Common myeloid progenitor, CD34-positive (primary cell): ENCODE data around the gene LIN52.
A peak's percentile ranks its signal among the peaks of the same experiment; 100 is the strongest.

ENCODE experiments used
- CTCF ChIA-PET: fragments of 350-600 bp; sonication (Branson Sonifier 250); formaldehyde crosslinking; loops from one replicate; lab custom pipeline; 2021; ENCODE audit warnings: antibody characterized with exemption; lab: Charles Lee
- POLR2A ChIA-PET: fragments of 350-600 bp; sonication (Branson Sonifier 250); formaldehyde crosslinking; loops from one replicate; lab custom pipeline; 2021; ENCODE audit warnings: antibody characterized with exemption; lab: Charles Lee
- DNase-seq, 3 donors: peaks; one replicate each; pipeline versions ENCODE4 v3.0.0 to v3.0.0-alpha.2; 2013
- H3K27ac ChIP-seq, 2 experiments: 1 replicate in 1 of 2; 2 replicates in 1 of 2; pipeline ENCODE4 v1.7.0; 2013; ENCODE audit warnings: inconsistent platforms in 2 of 2, low read length in 2 of 2, mild to moderate bottlenecking in 2 of 2, low read depth in 1 of 2, moderate library complexity in 1 of 2; ENCODE audit not compliant: severe bottlenecking in 2 of 2, insufficient read depth in 1 of 2, poor library complexity in 1 of 2
- H3K27me3 ChIP-seq, 5 experiments: replicated peaks in 2 of 5; 1 replicate in 3 of 5; 2 replicates in 2 of 5; pipeline versions ENCODE4 v1.6.1 to v1.7.0; 2013; ENCODE audit warnings: low read length in 4 of 5, mild to moderate bottlenecking in 2 of 5, moderate library complexity in 2 of 5, inconsistent platforms in 1 of 5; ENCODE audit not compliant: insufficient read depth in 5 of 5, control insufficient read depth in 4 of 5
- H3K36me3 ChIP-seq, 4 experiments: 1 replicate in 2 of 4; 2 replicates in 2 of 4; pipeline versions ENCODE4 v1.6.1 to v1.7.0; 2013; ENCODE audit warnings: low read length in 3 of 4, control low read depth in 1 of 4, mild to moderate bottlenecking in 1 of 4; ENCODE audit not compliant: control insufficient read depth in 4 of 4, insufficient read depth in 4 of 4
- H3K4me1 ChIP-seq, 4 experiments: 1 replicate in 3 of 4; 2 replicates in 1 of 4; pipeline versions ENCODE4 v1.6.1 to v1.7.1; 2013; ENCODE audit warnings: low read length in 3 of 4, mild to moderate bottlenecking in 3 of 4, control low read depth in 1 of 4, inconsistent platforms in 1 of 4, moderate library complexity in 1 of 4; ENCODE audit not compliant: control insufficient read depth in 4 of 4, insufficient read depth in 4 of 4; ENCODE audit errors: control extremely low read depth in 1 of 4
- H3K4me3 ChIP-seq, 7 experiments: 1 replicate in 4 of 7; 2 replicates in 3 of 7; pipeline versions ENCODE4 v1.5.1 to v1.7.0; 2013; ENCODE audit warnings: mild to moderate bottlenecking in 7 of 7, low read length in 6 of 7, moderate library complexity in 6 of 7, inconsistent platforms in 2 of 7, low read depth in 2 of 7, control low read depth in 1 of 7; ENCODE audit not compliant: insufficient read depth in 4 of 7, control insufficient read depth in 1 of 7; ENCODE audit errors: extremely low read depth in 1 of 7
- H3K9me3 ChIP-seq, 5 experiments: 1 replicate in 4 of 5; 2 replicates in 1 of 5; pipeline versions ENCODE4 v1.6.1 to v1.7.1; 2013; ENCODE audit warnings: low read length in 4 of 5, mild to moderate bottlenecking in 2 of 5, inconsistent platforms in 1 of 5, low read depth in 1 of 5, moderate library complexity in 1 of 5; ENCODE audit not compliant: control insufficient read depth in 4 of 5, insufficient read depth in 2 of 5; ENCODE audit errors: control extremely low read depth in 1 of 5
- WGBS: methylation state at CpG from one replicate; pipeline ENCODE4 v1.1.5; 2013; ENCODE audit not compliant: insufficient coverage; 5-methylcytosine and 5-hydroxymethylcytosine counted together

Gene LIN52

DNA sequence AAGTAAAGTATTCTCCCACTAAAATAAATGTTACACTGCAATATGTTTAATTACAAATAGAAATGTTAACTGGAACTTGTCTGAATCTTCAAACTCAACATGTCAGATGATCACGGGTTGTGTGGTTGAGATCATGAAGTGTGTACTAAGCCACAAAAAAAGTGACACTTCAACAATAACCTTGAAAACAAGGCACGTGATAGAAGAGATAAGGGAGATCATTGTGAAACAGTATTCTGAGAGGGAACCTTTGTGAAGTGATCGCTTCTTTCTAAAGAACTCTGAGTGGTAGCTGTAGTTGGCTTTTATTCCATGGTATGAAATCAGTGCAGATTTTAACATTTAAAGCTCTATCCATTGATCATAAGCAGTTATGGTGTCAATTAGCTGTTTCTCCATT is 60.0 kb downstream of the LIN52 start:
- no peaks in the 10 kb centered on the region for H3K4me1 ChIP-seq
- 90% methylated on average over 2 of the region's 3 CpGs for WGBS
- H3K27ac ChIP-seq = no peak overlapping the region
- ChIA-PET CTCF (interaction anchor here (0.8 kb wide), 1 partner anchor 23 kb away, joined by 3 read pairs; no protein-coding TSS in a partner anchor), POLR2A (no interaction called here)
- peak in 2 of 3 donors; percentile 3 to 10 for DNase-seq
- no peak overlapping the region for H3K4me3 ChIP-seq
- H3K9me3 ChIP-seq = no peaks in the 10 kb centered on the region
- H3K36me3 ChIP-seq = no peaks in the 10 kb centered on the region
- no peaks in the 10 kb centered on the region for H3K27me3 ChIP-seq

DNA sequence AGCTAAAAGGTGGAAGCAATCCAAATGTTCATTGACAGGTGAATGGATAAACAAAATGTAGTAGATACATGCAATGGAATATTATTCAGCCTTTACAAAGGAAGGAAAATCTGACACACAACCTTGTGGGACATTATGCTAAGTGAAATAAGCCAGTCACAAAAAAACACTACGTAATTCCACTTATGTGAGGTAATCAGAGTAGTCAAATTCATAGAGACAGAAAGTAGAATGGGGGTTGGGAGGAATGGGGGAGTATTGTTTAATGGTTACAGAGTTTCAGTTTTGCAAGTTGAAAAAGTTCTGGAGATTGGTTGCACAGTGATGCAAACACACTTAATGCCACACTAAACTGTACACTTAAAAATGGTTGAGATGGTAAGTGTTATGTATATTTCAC is 62.8 kb downstream of the LIN52 start:
- Histone ChIP-seq H3K27me3 (no peaks in the 10 kb centered on the region), H3K36me3 (no peaks in the 10 kb centered on the region), H3K4me1 (no peaks in the 10 kb centered on the region), H3K27ac (no peak overlapping the region), H3K9me3 (no peaks in the 10 kb centered on the region), H3K4me3 (no peak overlapping the region)
- ChIA-PET CTCF (no interaction called here), POLR2A (no interaction called here)
- no CpG with 5 or more reads among the region's 1 CpG for WGBS
- no peak for DNase-seq

DNA sequence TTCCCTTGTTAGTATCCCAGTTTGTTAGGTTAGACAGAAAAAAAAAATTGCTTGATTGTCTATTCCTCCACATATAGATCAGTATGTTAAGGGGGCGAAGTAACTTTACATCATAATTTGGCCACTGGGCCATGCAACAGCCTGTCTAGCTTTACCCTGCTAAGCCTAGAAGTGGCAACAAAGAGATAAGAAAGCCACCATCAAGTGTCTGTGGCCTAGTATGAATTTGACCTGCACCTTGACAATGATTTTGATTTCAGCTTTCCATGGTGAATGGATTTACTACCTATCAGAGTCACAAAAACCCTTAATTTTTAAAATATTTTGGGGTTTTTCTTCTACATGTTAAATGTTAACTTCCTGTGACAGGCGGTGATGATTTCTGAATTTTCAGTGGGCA is 63.9 kb downstream of the LIN52 start:
- Histone ChIP-seq H3K9me3 (no peaks in the 10 kb centered on the region), H3K4me1 (no peaks in the 10 kb centered on the region), H3K4me3 (no peak overlapping the region), H3K27ac (no peak overlapping the region), H3K36me3 (no peaks in the 10 kb centered on the region), H3K27me3 (no peaks in the 10 kb centered on the region)
- no peak for DNase-seq
- ChIA-PET POLR2A (no interaction called here), CTCF (no interaction called here)
- WGBS = no CpG with 5 or more reads among the region's 2 CpGs

DNA sequence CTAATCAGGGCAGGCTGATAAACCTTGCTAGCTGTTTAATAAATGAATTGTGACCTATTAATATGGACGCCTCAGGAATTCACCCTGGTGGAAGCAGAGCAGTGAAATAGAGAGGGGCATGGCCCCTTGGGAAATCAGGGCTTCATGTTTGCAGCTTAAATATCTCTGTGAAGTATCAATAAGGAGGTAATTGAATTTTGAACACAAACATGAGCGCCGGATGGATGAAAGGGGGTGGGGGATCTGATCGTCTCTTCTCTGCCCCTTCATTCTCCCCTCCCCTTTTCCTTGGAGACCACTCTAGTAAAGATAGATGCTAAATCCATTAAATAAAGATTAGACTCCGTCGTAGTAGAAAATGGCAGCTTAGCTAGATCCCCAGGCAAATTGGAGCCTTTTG is 70.5 kb downstream of the LIN52 start:
- no peaks in the 10 kb centered on the region for H3K27me3 ChIP-seq
- ChIA-PET POLR2A (no interaction called here), CTCF (interaction anchor here (1.3 kb wide), 1 partner anchor 16 kb away, joined by 4 read pairs; no protein-coding TSS in a partner anchor)
- no peak overlapping the region for H3K27ac ChIP-seq
- WGBS = 100% methylated on average over 1 of the region's 6 CpGs
- H3K36me3 ChIP-seq = peaks cover 0 to 3% (median 0%) of the 10 kb centered on the region in 4 experiments
- no peaks in the 10 kb centered on the region for H3K4me1 ChIP-seq
- H3K4me3 ChIP-seq = no peak overlapping the region
- no peaks in the 10 kb centered on the region for H3K9me3 ChIP-seq
- no peak for DNase-seq

- no peak for DNase-seq
- H3K27me3 ChIP-seq = no peaks in the 10 kb centered on the region
- peaks cover 0 to 3% (median 0%) of the 10 kb centered on the region in 4 experiments for H3K36me3 ChIP-seq
- no peaks in the 10 kb centered on the region for H3K9me3 ChIP-seq
- H3K4me1 ChIP-seq = no peaks in the 10 kb centered on the region
- ChIA-PET POLR2A (no interaction called here), CTCF (no interaction called here)
- WGBS = 100% methylated on average over 1 of the region's 1 CpG
- H3K4me3 ChIP-seq = no peak overlapping the region
- no peak overlapping the region for H3K27ac ChIP-seq
Measured at GRCh38 chr14:74155749-74156148, 71.0 kb downstream of the LIN52 start.

DNA sequence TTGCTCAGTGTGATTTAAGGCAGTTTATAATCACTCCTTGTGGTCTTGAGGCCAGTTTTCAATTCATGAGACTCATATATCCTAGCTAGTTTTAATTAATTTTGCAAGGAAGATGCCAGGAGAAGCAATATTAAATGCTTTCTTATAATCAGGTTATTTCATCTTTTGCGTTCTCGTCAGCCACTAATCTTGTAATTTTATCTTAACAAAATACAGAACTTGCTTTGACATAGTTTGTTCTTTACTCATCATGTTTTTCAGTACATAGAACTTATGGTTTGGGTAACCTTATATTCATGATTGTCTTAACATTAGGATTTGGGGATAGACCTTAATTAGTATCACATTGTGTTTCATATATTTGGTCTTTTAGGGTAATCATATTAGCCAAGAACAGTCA is 76.0 kb downstream of the LIN52 start:
- H3K36me3 ChIP-seq = peaks cover 0 to 7% (median 2%) of the 10 kb centered on the region in 4 experiments
- H3K27me3 ChIP-seq = no peaks in the 10 kb centered on the region
- no peaks in the 10 kb centered on the region for H3K4me1 ChIP-seq
- no peak overlapping the region for H3K4me3 ChIP-seq
- WGBS = no CpG with 5 or more reads among the region's 2 CpGs
- ChIA-PET CTCF (interaction anchor here (0.6 kb wide), 1 partner anchor 594 kb away, joined by 3 read pairs; no protein-coding TSS in a partner anchor), POLR2A (no interaction called here)
- no peak for DNase-seq
- no peak overlapping the region for H3K27ac ChIP-seq
- no peaks in the 10 kb centered on the region for H3K9me3 ChIP-seq

DNA sequence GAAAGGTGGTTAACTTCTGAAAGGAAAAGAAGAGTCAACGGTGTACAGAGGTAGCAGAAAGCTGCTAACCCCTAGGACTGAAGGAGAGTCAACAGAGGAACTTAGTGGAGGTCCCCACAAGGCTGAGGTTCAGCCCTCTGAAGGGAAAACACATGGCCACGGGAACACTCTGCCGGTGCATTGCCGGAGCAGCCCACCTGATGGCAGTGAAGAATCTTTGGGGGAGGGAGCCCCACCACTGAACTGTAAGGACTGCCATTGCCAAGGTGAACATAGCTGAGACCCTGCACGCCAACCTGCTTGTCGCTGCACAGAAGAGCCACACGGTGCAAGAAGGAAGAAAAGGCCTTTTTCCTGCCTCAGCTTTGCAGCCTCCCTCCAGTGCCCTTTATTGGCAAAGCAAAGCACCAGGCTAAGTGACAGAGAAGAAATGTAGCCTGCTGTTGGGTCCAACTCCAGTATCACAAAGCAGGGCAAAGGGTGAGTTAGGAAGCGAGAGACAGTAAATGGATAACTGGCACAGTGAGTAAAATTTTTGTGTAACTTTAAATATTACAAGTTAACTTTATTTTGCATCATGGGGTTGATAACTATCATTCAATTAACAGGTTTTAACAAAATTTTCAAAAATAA is 76.9 kb downstream of the LIN52 start:
- 95% methylated on average over 7 of the region's 8 CpGs for WGBS
- POLR2A ChIA-PET = no interaction called here

More for the DNA sequence above, 76.9 kb downstream of the LIN52 start:
- Histone ChIP-seq H3K27me3 (no peaks in the 10 kb centered on the region), H3K4me1 (no peaks in the 10 kb centered on the region), H3K9me3 (no peaks in the 10 kb centered on the region), H3K27ac (no peak overlapping the region), H3K4me3 (no peak overlapping the region), H3K36me3 (peaks cover 0 to 7% (median 2%) of the 10 kb centered on the region in 4 experiments)
- no peak for DNase-seq
- CTCF ChIA-PET = no interaction called here
